NCI-H2029 (cell line): Measurements from ENCODE around the gene RALGPS2.

Experiments
- DNase-seq: peaks from one replicate; lab custom pipeline; 2025; lab: John Stamatoyannopoulos, UW

The RALGPS2 gene

GRCh38 chr1:178724728-178725465 lies at the start of gene RALGPS2:
RALGPS2 (plus strand) TSS chr1:178725244; CDS start chr1:178776765, 51,521 bp downstream.
- no peak for DNase-seq

- DNase-seq, result no peak
Measured at GRCh38 chr1:178679237-178679636, 45.8 kb upstream of the RALGPS2 start.

GRCh38 chr1:178682429-178682828 lies 42.6 kb upstream of the RALGPS2 start:
- no peak for DNase-seq

GRCh38 chr1:178682886-178683285 lies 42.2 kb upstream of the RALGPS2 start:
- no peak for DNase-seq

- DNase-seq, result no peak
Measured at GRCh38 chr1:178683291-178683690, 41.8 kb upstream of the RALGPS2 start.

GRCh38 chr1:178684111-178684510 lies 40.9 kb upstream of the RALGPS2 start:
- DNase-seq, result no peak

GRCh38 chr1:178684542-178685000 lies 40.5 kb upstream of the RALGPS2 start:
- DNase-seq, result no peak

- DNase-seq, result no peak
Measured at GRCh38 chr1:178686407-178686806, 38.6 kb upstream of the RALGPS2 start.

GRCh38 chr1:178688244-178688643 lies 36.8 kb upstream of the RALGPS2 start:
- DNase-seq, result no peak

- no peak for DNase-seq
Measured at GRCh38 chr1:178689769-178690168, 35.3 kb upstream of the RALGPS2 start.

GRCh38 chr1:178690496-178690895 lies 34.5 kb upstream of the RALGPS2 start:
- DNase-seq, result no peak

GRCh38 chr1:178692564-178693327 lies 32.3 kb upstream of the RALGPS2 start:
- no peak for DNase-seq

GRCh38 chr1:178693366-178693765 lies 31.7 kb upstream of the RALGPS2 start:
- DNase-seq, result no peak

- no peak for DNase-seq
Measured at GRCh38 chr1:178694923-178695525, 30.0 kb upstream of the RALGPS2 start.

GRCh38 chr1:178702146-178702545 lies 22.9 kb upstream of the RALGPS2 start:
- no peak for DNase-seq

- no peak for DNase-seq
Measured at GRCh38 chr1:178704833-178705232, 20.2 kb upstream of the RALGPS2 start.

GRCh38 chr1:178706432-178706831 lies 18.6 kb upstream of the RALGPS2 start:
- no peak for DNase-seq

- DNase-seq, result no peak
Measured at GRCh38 chr1:178713259-178713658, 11.8 kb upstream of the RALGPS2 start.

GRCh38 chr1:178714453-178714852 lies 10.6 kb upstream of the RALGPS2 start:
- DNase-seq, result no peak

- no peak for DNase-seq
Measured at GRCh38 chr1:178716111-178716510, 8.9 kb upstream of the RALGPS2 start.

- no peak for DNase-seq
Measured at GRCh38 chr1:178718520-178718919, 6.5 kb upstream of the RALGPS2 start.

GRCh38 chr1:178723546-178723945 lies 1.5 kb upstream of the RALGPS2 start:
- no peak for DNase-seq

- no peak for DNase-seq
Measured at GRCh38 chr1:178724376-178724727, 692 bp upstream of the RALGPS2 start.
